K562 (cell line): ENCODE measurements around the gene CFAP90. TPM values are rescaled to one million over a fixed set of nuclear protein-coding genes. Genes with fewer than 3 reads are reported as not detected.

Experiments used
- ATAC-seq: fragments of 200-7000 bp; cut with Tn5 transposase; 3 replicates; pipeline ENCODE4 v1.9.1; 2020; ENCODE audit warnings: moderate library complexity
- BruUV-seq: library from RNA; stranded (reverse); fragments of 400-500 nt; replicated peaks from 2 replicates; lab custom pipeline; 2021; lab: Mats Ljungman, UMichigan
- CTCF ChIA-PET: fragments of 300-600 bp; formaldehyde crosslinking; extraction: SDS; loops from one replicate; lab custom pipeline; 2021; ENCODE audit warnings: low intra/inter-chr PET ratio; lab: Yijun Ruan, JAX
- POLR2A ChIA-PET: fragments of 300-600, 350-650 bp; sonication (Branson Sonifier 250); formaldehyde crosslinking; extraction: SDS; loops from one replicate; lab custom pipeline; 2021; ENCODE audit warnings: antibody characterized with exemption, inconsistent platforms; lab: Yijun Ruan, JAX
- DNase-seq, 4 experiments: peaks; one replicate each; pipeline versions ENCODE4 v3.0.0 to v3.0.0-alpha.2; 2011 to 2018; ENCODE audit warnings: low spot score in 3 of 4, mixed read lengths in 3 of 4; ENCODE audit errors: extremely low read depth in 1 of 4
- FAIRE-seq: peaks from 2 replicates; lab custom pipeline; 2011; peaks lifted over from hg19 to GRCh38; lab: Jason Lieb, UNC
- H2AFZ ChIP-seq: 2 replicates; pipeline ENCODE4 v1.6.0; 2011; ENCODE audit warnings: low read depth, low read length, control low read depth, inconsistent platforms
- H3K27ac ChIP-seq: fragments of 200-600 bp; 3 replicates; pipeline ENCODE4 v1.8.0; 2011; ENCODE audit warnings: low read depth, mild to moderate bottlenecking, control low read depth, inconsistent platforms, low read length, moderate library complexity, mixed read lengths; ENCODE audit errors: extremely low read depth
- H3K27me3 ChIP-seq, 2 experiments: fragments of 300-600 bp in 1 of 2; 2 replicates in 1 of 2; 3 replicates in 1 of 2; pipeline versions ENCODE4 v1.6.0 to v1.8.0; 2011; ENCODE audit warnings: inconsistent platforms in 2 of 2, low read length in 2 of 2, mild to moderate bottlenecking in 1 of 2, mixed read lengths in 1 of 2, moderate library complexity in 1 of 2; ENCODE audit not compliant: control insufficient read depth in 2 of 2, insufficient read depth in 2 of 2
- H3K36me3 ChIP-seq: fragments of 300-600 bp; 3 replicates; pipeline ENCODE4 v1.8.0; 2011; ENCODE audit warnings: mild to moderate bottlenecking, low read length, inconsistent platforms; ENCODE audit not compliant: control insufficient read depth, insufficient read depth
- H3K4me1 ChIP-seq, 2 experiments: fragments of 200-600 bp in 1 of 2; replicated peaks in 1 of 2; 2 replicates in 1 of 2; 3 replicates in 1 of 2; pipeline versions ENCODE4 v1.5.1 to v1.8.0; 2011; ENCODE audit warnings: inconsistent platforms in 2 of 2, low read length in 2 of 2, mild to moderate bottlenecking in 1 of 2, mixed read lengths in 1 of 2, moderate library complexity in 1 of 2; ENCODE audit not compliant: control insufficient read depth in 2 of 2, insufficient read depth in 2 of 2
- H3K4me2 ChIP-seq: 2 replicates; pipeline ENCODE4 v1.6.1; 2011; ENCODE audit warnings: low read length, control low read depth, inconsistent platforms, mixed read lengths; ENCODE audit not compliant: insufficient read depth
- H3K4me3 ChIP-seq: fragments of 200-600 bp; sonication (generic), shearing (Covaris generic); 2 replicates; pipeline ENCODE4 v1.5.1; 2016; ENCODE audit warnings: control low read depth, inconsistent platforms
- H3K79me2 ChIP-seq: fragments of 200-600 bp; 3 replicates; pipeline ENCODE4 v1.8.0; 2011; ENCODE audit warnings: low read length, inconsistent platforms; ENCODE audit not compliant: control insufficient read depth, insufficient read depth
- H3K9ac ChIP-seq, 2 experiments: 2 replicates each; pipeline versions ENCODE4 v1.6.0 to v1.6.1; 2011; ENCODE audit warnings: low read depth in 2 of 2, low read length in 2 of 2, control low read depth in 1 of 2, inconsistent platforms in 1 of 2, mild to moderate bottlenecking in 1 of 2, mixed read lengths in 1 of 2; ENCODE audit not compliant: insufficient read depth in 1 of 2
- H3K9me1 ChIP-seq: one replicate; pipeline ENCODE4 v1.6.0; 2011; ENCODE audit warnings: inconsistent platforms, mild to moderate bottlenecking, low read length, moderate library complexity; ENCODE audit not compliant: control insufficient read depth, insufficient read depth
- H3K9me3 ChIP-seq: replicated peaks from 2 replicates; pipeline ENCODE4 v1.5.1; 2011; ENCODE audit warnings: low read depth, low read length, inconsistent platforms; ENCODE audit not compliant: control insufficient read depth, insufficient read depth
- H4K20me1 ChIP-seq: replicated peaks from 2 replicates; pipeline ENCODE4 v1.6.1; 2011; ENCODE audit warnings: low read length, inconsistent platforms, mixed read lengths; ENCODE audit not compliant: control insufficient read depth, insufficient read depth
- ARID1B ChIP-seq: fragments of 450-650 bp; IDR thresholded peaks from 2 replicates; pipeline ENCODE4 v1.6.1; 2016; ENCODE audit warnings: antibody characterized with exemption, mild to moderate bottlenecking, inconsistent platforms
- CC2D1A ChIP-seq: fragments of 450-650 bp; IDR thresholded peaks from 2 replicates; pipeline ENCODE4 v1.6.1; 2017; ENCODE audit warnings: mild to moderate bottlenecking
- GABPA ChIP-seq: fragments of 200-800 bp; sonication (Bioruptor generic); conservative IDR thresholded peaks from 2 replicates; pipeline ENCODE4 v1.6.1; 2016; ENCODE audit warnings: low read depth, missing genetic modification characterization, missing compliant biosample characterization
- HDAC6 ChIP-seq: IDR thresholded peaks from 2 replicates; pipeline ENCODE4 v1.6.1; 2012; ENCODE audit warnings: low read depth, mild to moderate bottlenecking, control low read depth, inconsistent platforms, low read length, moderate library complexity
- MCM7 ChIP-seq, 2 experiments: fragments of 450-650 bp; IDR thresholded peaks; 2 replicates each; pipeline ENCODE4 v1.6.1; 2016 to 2018
- NR2F6 ChIP-seq: fragments of 450-650 bp; formaldehyde crosslinking; IDR thresholded peaks from 2 replicates; pipeline ENCODE4 v1.4.0; 2020; ENCODE audit warnings: mild to moderate bottlenecking
- RBM15 ChIP-seq: fragments of 200-400 bp; formaldehyde crosslinking; IDR thresholded peaks from 2 replicates; pipeline ENCODE4 v1.6.1; 2018; ENCODE audit warnings: mild to moderate bottlenecking, low read length, moderate library complexity; ENCODE audit not compliant: insufficient read depth
- RBM25 ChIP-seq: fragments of 200-400 bp; formaldehyde crosslinking; IDR thresholded peaks from 2 replicates; pipeline ENCODE4 v1.6.1; 2018; ENCODE audit warnings: low read length, low read depth, moderate library complexity; ENCODE audit not compliant: severe bottlenecking
- RCOR1 ChIP-seq, 2 experiments: IDR thresholded peaks; 2 replicates each; pipeline ENCODE4 v1.6.1; 2012; ENCODE audit warnings: low read depth in 2 of 2, low read length in 2 of 2, borderline replicate concordance in 1 of 2, improper control_type of control experiment in 1 of 2
- SAFB2 ChIP-seq: fragments of 200-400 bp; formaldehyde crosslinking; IDR thresholded peaks from 2 replicates; pipeline ENCODE4 v1.6.1; 2018; ENCODE audit warnings: borderline replicate concordance, low read length, low read depth, moderate library complexity; ENCODE audit not compliant: severe bottlenecking
- TAF1 ChIP-seq: IDR thresholded peaks from 2 replicates; pipeline ENCODE4 v1.6.1; 2011; ENCODE audit warnings: mild to moderate bottlenecking, low read length, moderate library complexity; ENCODE audit not compliant: insufficient read depth, control insufficient read depth, severe bottlenecking; ENCODE audit errors: extremely low read depth
- TRIM25 ChIP-seq: fragments of 450-650 bp; IDR thresholded peaks from 2 replicates; pipeline ENCODE4 v1.7.0; 2016; ENCODE audit warnings: borderline replicate concordance
- USF2 ChIP-seq: sonication (generic); formaldehyde crosslinking; IDR thresholded peaks from 2 replicates; pipeline ENCODE4 v1.5.0; 2020; ENCODE audit warnings: missing genetic modification reagents
- ZBTB8A ChIP-seq: fragments of 450-650 bp; IDR thresholded peaks from 2 replicates; pipeline ENCODE4 v1.6.1; 2018; ENCODE audit warnings: mild to moderate bottlenecking, moderate library complexity; ENCODE audit not compliant: partially characterized antibody
- ZKSCAN8 ChIP-seq: fragments of 200-800 bp; sonication (Bioruptor generic); IDR thresholded peaks from 2 replicates; pipeline ENCODE4 v1.6.1; 2016; ENCODE audit warnings: missing genetic modification characterization, missing compliant biosample characterization
- WGBS: fragments of 100-300 bp; shearing (Covaris generic); methylation state at CpG from one replicate; pipeline ENCODE4 v1.1.6; 2016; ENCODE audit warnings: low coverage, mixed read lengths; ENCODE audit not compliant: insufficient coverage; ENCODE audit errors: missing lambda C conversion rate; 5-methylcytosine and 5-hydroxymethylcytosine counted together
- in situ Hi-C: fragments of 300-500 bp; cut with MboI; formaldehyde crosslinking; loops from 4 replicates; pipeline ENCODE4 v1.15.0; 2018; ENCODE audit warnings: inconsistent platforms, mixed read lengths
- intact Hi-C: fragments of 100-400 bp; cut with micrococcal nuclease; formaldehyde crosslinking; loops from 2 replicates; pipeline ENCODE4 v1.14.2; 2022
- polyA plus RNA-seq, 8 experiments: library from polyadenylated mRNA; depleted of rRNA in 4 of 8; stranded (reverse) in 5 of 8; unstranded in 3 of 8; fragments of >200 nt; fragmentation: Nextera tagmentation in 2 of 8; fragmentation: Illumina TruSeq in 1 of 8; extraction: Ambion mirVana in 2 of 8; extraction: Trizol in 1 of 8; gene quantifications; 2 replicates each; pipeline versions ENCODE4 v1.2.1 to v1.2.3, GENCODE V29; 2011 to 2014; ENCODE audit warnings: inconsistent platforms in 1 of 8, missing spikeins in 1 of 8
- total RNA-seq, 7 experiments: library from RNA; depleted of rRNA in 6 of 7; stranded (reverse); fragments of >200 nt in 6 of 7; fragmentation: Illumina TruSeq in 2 of 7; extraction: Trizol in 2 of 7; gene quantifications; 2 replicates each; pipeline versions ENCODE4 v1.2.1 to v1.2.3, GENCODE V29; 2011 to 2021; ENCODE audit warnings: low replicate concordance in 1 of 7
- TF ChIP-seq, protein P1 (sequence below): fragments of 450-650 bp; IDR thresholded peaks from 2 replicates; pipeline ENCODE4 v1.6.1; 2017; ENCODE audit warnings: mild to moderate bottlenecking, moderate library complexity
- TF ChIP-seq, protein P2 (sequence below): fragments of 450-650 bp; IDR thresholded peaks from 2 replicates; pipeline ENCODE4 v1.6.1; 2017; ENCODE audit warnings: antibody characterized with exemption

CFAP90 gene
- total and polyA plus RNA-seq, 9 of the 15 experiments (the other 6 are each of a cell fraction or from before 2014, with no cell fraction given): not detected

DNA sequence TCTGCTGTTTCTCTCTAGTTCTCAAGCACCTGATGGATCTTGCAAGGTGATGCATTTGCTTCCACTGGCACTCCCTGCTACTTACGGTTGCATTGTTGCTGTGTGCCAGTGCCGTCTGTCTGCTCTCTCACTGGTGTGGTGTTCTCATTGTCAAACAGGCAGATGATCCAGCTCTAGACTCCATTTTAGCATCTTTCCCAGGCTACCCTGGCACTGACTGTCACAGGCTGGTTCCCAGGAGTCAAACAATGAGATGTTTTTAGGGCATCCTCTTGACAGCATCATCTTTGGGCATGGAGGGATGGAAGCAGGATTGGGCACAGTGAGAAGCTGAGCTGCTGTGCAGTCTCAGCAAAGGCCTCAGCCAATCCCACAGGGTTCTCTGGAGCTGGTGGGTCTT lies 30.9 kb upstream of the CFAP90 start:
- Histone ChIP-seq H3K9me1 (no peaks in the 10 kb centered on the region), H2AFZ (no peak overlapping the region), H4K20me1 (no peaks in the 10 kb centered on the region; the same call in 1 of the 2 replicates), H3K36me3 (peaks cover 98% of the 10 kb centered on the region), H3K4me1 (no peaks in the 10 kb centered on the region), H3K79me2 (peaks cover 7% of the 10 kb centered on the region; the same call in 2 of the 3 replicates), H3K4me3 (no peak overlapping the region), H3K9me3 (no peaks in the 10 kb centered on the region), H3K27ac (no peak overlapping the region), H3K27me3 (no peaks in the 10 kb centered on the region), H3K9ac (no peak overlapping the region), H3K4me2 (no peak overlapping the region)
- 89% methylated on average over 2 of the region's 2 CpGs for WGBS
- no peak for DNase-seq
- TF ChIP-seq SAFB2: no peak
- no peak for TF ChIP-seq ZBTB8A
- no peak for TF ChIP-seq RBM25
- no peak for TF ChIP-seq TRIM25
- no peak for TF ChIP-seq RBM15
- TF ChIP-seq USF2: no peak
- TF ChIP-seq RCOR1 (IDR thresholded peaks at IDR 0.05; ENCODE audit: borderline replicate concordance in 1 of 2, low read depth in 2 of 2, low read length in 2 of 2): no peak
- no peak for TF ChIP-seq HDAC6
- TF ChIP-seq GABPA (tag): no peak
- TF ChIP-seq, protein P1, sequence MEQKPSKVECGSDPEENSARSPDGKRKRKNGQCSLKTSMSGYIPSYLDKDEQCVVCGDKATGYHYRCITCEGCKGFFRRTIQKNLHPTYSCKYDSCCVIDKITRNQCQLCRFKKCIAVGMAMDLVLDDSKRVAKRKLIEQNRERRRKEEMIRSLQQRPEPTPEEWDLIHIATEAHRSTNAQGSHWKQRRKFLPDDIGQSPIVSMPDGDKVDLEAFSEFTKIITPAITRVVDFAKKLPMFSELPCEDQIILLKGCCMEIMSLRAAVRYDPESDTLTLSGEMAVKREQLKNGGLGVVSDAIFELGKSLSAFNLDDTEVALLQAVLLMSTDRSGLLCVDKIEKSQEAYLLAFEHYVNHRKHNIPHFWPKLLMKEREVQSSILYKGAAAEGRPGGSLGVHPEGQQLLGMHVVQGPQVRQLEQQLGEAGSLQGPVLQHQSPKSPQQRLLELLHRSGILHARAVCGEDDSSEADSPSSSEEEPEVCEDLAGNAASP: no peak
- TF ChIP-seq MCM7 (IDR thresholded peaks at IDR 0.05): no peak
- no peak for TF ChIP-seq ARID1B
- TF ChIP-seq ZKSCAN8 (CRISPR knock-in tag): no peak
- no peak for TF ChIP-seq CC2D1A
- no peak for TF ChIP-seq NR2F6 (CRISPR knock-in tag)
- TF ChIP-seq, protein P2, sequence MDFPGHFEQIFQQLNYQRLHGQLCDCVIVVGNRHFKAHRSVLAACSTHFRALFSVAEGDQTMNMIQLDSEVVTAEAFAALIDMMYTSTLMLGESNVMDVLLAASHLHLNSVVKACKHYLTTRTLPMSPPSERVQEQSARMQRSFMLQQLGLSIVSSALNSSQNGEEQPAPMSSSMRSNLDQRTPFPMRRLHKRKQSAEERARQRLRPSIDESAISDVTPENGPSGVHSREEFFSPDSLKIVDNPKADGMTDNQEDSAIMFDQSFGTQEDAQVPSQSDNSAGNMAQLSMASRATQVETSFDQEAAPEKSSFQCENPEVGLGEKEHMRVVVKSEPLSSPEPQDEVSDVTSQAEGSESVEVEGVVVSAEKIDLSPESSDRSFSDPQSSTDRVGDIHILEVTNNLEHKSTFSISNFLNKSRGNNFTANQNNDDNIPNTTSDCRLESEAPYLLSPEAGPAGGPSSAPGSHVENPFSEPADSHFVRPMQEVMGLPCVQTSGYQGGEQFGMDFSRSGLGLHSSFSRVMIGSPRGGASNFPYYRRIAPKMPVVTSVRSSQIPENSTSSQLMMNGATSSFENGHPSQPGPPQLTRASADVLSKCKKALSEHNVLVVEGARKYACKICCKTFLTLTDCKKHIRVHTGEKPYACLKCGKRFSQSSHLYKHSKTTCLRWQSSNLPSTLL: no peak
- no peak for TF ChIP-seq TAF1
- POLR2A ChIA-PET: interaction anchor here (0.6 to 1.3 kb wide), 3 partner anchors 13 to 738 kb away, joined by 3 to 4 read pairs (median 3); partner anchors contain the start of genes FASTKD3 and MTRR
- ATAC-seq: no peak
- CTCF ChIA-PET: no interaction called here
- BruUV-seq: no TSS peak
- intact Hi-C loops: no loop called here
- in situ Hi-C loops: no loop called here
- no peak for FAIRE-seq
